Activated T-helper 17 cell treated with anti-CD3 and anti-CD28 coated beads, Interleukin-2, amount 50 U/mL, for 72 hours (primary cell): ENCODE data around the gene SLC22A15. TPM values are rescaled to one million over a fixed set of nuclear protein-coding genes. Genes with fewer than 3 reads are reported as not detected.
"Not testable (repeated sequence)": the region's sequence is repeated elsewhere in the genome, so short reads cannot be mapped to it uniquely, and the experiment has no call there.

Experiments
- ATAC-seq: fragments of 150-1000 bp; cut with Tn5 transposase; replicated peaks from 2 replicates; pipeline ENCODE4 v1.10.0; 2021; ENCODE audit warnings: mild to moderate bottlenecking, moderate library complexity
- H3K27ac Mint-ChIP-seq: one replicate; pipeline ENCODE4 v1.8.0; 2022; ENCODE audit warnings: mixed read lengths
- H3K27me3 Mint-ChIP-seq: one replicate; pipeline ENCODE4 v1.8.0; 2022; ENCODE audit warnings: mixed read lengths
- H3K36me3 Mint-ChIP-seq: one replicate; pipeline ENCODE4 v1.8.0; 2022; ENCODE audit warnings: low read depth, mild to moderate bottlenecking, mixed read lengths
- H3K4me1 Mint-ChIP-seq: one replicate; pipeline ENCODE4 v1.8.0; 2022; ENCODE audit warnings: mixed read lengths
- H3K4me3 Mint-ChIP-seq: one replicate; pipeline ENCODE4 v1.8.0; 2022; ENCODE audit warnings: mild to moderate bottlenecking, mixed read lengths
- H3K9me3 Mint-ChIP-seq: one replicate; pipeline ENCODE4 v1.8.0; 2022; ENCODE audit warnings: mixed read lengths
- total RNA-seq, 2 donors: library from RNA; stranded (reverse); gene quantifications; one replicate each; pipeline ENCODE4 v1.2.3, GENCODE V29; 2022

SLC22A15 gene
- under 1 TPM; 0.85 to 0.89 TPM for total RNA-seq

DNA sequence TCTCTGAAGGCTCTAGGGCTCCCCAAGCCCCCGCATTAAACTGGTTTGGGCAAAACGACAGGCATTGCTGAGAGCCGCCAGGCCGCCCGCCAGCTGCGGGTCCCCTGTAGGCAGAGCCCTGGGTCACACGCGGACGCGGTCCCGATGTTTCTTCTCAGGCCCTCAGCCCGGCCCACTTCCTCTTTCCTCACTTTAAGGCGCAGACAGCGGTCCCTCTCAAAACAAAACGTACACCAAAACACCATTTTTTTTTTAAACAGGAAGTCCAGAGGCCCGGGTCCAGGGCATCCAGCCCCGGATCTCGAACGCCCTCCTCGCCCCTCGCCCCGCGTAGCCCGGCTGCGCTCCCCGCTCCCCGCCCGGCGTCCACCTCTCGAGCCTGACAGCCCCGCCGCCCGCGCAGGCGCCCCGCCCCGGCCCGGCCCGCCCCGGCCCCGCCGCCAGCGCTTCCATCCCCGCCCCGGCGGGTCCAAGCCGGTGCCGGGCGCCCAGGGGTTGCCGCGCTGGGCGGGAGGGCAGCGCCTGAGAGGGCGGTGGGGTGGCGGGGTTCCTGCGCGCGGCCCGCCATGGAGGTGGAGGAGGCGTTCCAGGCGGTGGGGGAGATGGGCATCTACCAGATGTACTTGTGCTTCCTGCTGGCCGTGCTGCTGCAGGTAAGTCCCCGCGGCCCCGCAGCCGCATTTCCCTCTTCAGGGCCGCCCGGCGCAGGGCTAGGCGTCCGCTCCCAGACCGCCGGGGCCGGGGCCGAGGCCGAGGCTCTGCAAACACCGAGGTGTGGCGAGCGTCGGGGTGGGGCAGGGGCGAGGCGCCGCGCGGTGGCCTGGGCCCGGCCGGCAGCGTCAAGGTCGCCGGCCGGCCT lies at the start of gene SLC22A15:
SLC22A15 (plus strand) TSS at position 452 of the 859 bp plus-strand sequence; CDS start at position 567, 115 bp downstream.
- H3K4me1 Mint-ChIP-seq: peaks cover 5% of the 10 kb centered on the region
- H3K9me3 Mint-ChIP-seq: no peaks in the 10 kb centered on the region
- H3K36me3 Mint-ChIP-seq: no peaks in the 10 kb centered on the region
- peak within 1 kb of the TSS; percentile 92 for H3K4me3 Mint-ChIP-seq
- peaks cover 4% of the 10 kb centered on the region for H3K27me3 Mint-ChIP-seq
- H3K27ac Mint-ChIP-seq: peak within 1 kb of the TSS; percentile 81
- peak; percentile 84 for ATAC-seq

DNA sequence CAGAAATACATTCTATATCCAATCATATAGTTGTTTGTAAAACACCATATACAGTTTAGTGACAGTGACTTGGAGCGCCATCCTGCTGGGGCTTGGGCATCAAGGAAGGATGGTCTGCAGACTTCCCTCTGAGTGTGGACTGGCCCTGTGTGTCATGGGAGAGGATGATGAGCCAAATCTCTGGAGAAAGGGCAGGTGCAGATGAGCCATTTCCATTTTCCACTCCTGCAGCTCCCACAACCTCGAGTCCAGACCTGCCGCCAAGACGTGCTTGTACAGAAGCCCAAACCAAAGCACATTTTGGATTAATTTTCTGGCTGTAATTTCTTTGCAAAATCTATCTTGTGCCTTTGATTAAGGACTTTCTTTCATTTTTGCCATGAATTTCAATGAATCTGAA lies 48.3 kb upstream of the SLC22A15 start:
- Mint-ChIP-seq H3K4me1 (no peaks in the 10 kb centered on the region), H3K36me3 (no peaks in the 10 kb centered on the region), H3K9me3 (no peaks in the 10 kb centered on the region), H3K27ac (no peak overlapping the region), H3K4me3 (no peak overlapping the region), H3K27me3 (peaks cover 4% of the 10 kb centered on the region)
- no peak for ATAC-seq

DNA sequence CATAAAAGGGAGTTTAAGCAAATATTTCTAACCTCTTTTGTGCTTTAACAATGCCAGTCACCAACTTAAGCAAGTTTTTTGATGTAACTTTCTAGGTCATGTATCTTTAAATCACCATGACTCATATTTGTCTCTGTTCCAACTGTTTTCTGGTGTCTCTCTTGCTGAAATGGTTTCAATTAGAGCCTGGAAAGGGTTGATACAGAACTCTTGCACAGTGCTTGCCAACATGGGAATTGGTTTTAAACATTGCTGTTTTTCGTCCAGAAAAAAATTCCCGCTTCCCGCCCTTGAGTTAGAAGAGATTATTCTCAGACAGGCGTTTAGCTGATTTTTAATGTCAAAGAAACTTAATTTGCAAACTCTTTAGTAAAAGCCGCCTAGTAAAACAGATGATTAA lies 46.4 kb upstream of the SLC22A15 start:
- H3K4me1 Mint-ChIP-seq: no peaks in the 10 kb centered on the region
- H3K4me3 Mint-ChIP-seq: no peak overlapping the region
- no peak overlapping the region for H3K27ac Mint-ChIP-seq
- no peak for ATAC-seq
- no peaks in the 10 kb centered on the region for H3K36me3 Mint-ChIP-seq
- peaks cover 8% of the 10 kb centered on the region for H3K27me3 Mint-ChIP-seq
- H3K9me3 Mint-ChIP-seq: peaks cover 4% of the 10 kb centered on the region

DNA sequence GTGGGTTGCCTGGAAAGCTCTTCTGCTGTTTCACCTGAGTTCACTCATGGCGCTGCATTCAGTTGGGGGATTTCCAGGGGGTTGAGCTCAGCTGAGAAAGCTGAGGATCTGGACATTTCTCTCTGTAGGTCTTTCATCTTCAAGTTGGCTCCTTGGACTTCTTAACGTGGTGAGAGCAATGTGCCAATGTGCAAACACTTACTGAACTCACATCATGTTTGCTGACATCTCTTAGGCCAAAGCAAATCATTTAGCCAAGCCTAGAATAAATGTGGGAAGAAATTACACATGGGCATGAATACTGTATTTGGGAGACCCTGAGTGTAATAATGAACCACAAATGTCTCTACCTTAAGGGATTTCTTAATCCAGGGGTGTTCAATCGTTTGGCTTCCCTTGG lies 42.7 kb upstream of the SLC22A15 start:
- H3K9me3 Mint-ChIP-seq: peaks cover 4% of the 10 kb centered on the region
- ATAC-seq: no peak
- no peaks in the 10 kb centered on the region for H3K4me1 Mint-ChIP-seq
- no peak overlapping the region for H3K27ac Mint-ChIP-seq
- no peak overlapping the region for H3K4me3 Mint-ChIP-seq
- H3K27me3 Mint-ChIP-seq: peaks cover 8% of the 10 kb centered on the region
- no peaks in the 10 kb centered on the region for H3K36me3 Mint-ChIP-seq

DNA sequence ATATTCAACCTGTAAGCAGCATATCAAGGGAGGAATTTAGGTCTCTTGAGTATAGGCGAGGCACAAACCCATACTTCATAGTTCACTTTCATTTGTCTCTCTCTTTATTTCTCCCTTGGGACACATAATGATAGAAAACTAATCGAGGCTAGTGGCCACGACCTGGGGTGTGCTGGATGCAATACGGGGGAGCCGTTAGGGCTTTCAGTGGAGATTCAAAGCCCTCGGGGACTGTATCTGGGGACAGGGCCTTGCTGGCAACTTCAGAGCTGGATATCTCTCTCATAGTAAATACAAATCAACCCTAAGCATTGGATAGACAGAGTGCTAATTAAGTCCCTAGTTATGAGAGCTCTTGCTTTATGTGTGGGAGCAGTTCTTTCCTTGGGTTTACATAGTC lies 36.9 kb upstream of the SLC22A15 start:
- Mint-ChIP-seq H3K27ac (no peak overlapping the region), H3K27me3 (peaks cover 7% of the 10 kb centered on the region), H3K36me3 (no peaks in the 10 kb centered on the region), H3K4me3 (no peak overlapping the region), H3K4me1 (no peaks in the 10 kb centered on the region), H3K9me3 (peaks cover 4% of the 10 kb centered on the region)
- no peak for ATAC-seq

DNA sequence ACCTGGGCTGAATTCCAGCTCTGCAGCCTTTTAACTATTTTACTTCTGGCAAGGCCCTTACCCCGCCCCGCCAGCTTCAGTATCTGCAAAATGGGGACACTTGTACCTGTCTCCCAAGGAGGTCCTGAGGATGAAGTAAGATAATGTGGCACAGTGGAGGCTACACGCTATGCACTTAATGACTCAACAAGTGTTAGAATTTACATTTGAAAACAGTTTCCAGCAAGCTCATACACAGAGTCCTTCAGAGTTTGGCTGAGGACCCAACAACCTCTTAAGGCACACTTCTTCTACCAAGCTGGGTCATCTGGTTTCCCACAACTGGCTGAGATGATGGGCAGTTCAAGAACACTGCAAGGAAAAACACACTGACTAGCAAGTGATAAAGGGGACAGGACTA lies 30.2 kb upstream of the SLC22A15 start:
- Mint-ChIP-seq H3K4me1 (no peaks in the 10 kb centered on the region), H3K36me3 (no peaks in the 10 kb centered on the region), H3K27ac (no peak overlapping the region), H3K9me3 (no peaks in the 10 kb centered on the region), H3K27me3 (peaks cover 8% of the 10 kb centered on the region), H3K4me3 (no peak overlapping the region)
- ATAC-seq: no peak

DNA sequence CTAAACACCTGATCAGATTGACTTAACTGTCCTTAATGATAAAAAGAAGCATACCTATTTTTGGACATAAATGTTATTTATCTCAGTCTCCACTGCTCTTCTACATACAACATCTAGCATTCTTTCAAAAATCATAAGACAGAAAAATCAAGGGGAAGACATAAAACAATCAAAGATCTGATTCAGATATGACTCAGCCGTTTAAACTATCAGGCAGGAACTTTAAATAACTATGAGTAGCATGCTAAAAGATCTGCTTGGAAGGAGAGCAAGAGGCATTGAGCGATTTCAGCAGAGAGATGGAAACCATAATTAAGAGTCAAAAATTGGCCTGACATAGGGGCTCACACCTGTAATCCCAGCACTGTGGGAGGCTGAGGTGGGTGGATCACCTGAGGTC lies 27.2 kb upstream of the SLC22A15 start:
- no peaks in the 10 kb centered on the region for H3K4me1 Mint-ChIP-seq
- H3K27ac Mint-ChIP-seq: no peak overlapping the region
- H3K27me3 Mint-ChIP-seq: peaks cover 8% of the 10 kb centered on the region
- no peak overlapping the region for H3K4me3 Mint-ChIP-seq
- H3K36me3 Mint-ChIP-seq: no peaks in the 10 kb centered on the region
- no peaks in the 10 kb centered on the region for H3K9me3 Mint-ChIP-seq
- no peak for ATAC-seq

DNA sequence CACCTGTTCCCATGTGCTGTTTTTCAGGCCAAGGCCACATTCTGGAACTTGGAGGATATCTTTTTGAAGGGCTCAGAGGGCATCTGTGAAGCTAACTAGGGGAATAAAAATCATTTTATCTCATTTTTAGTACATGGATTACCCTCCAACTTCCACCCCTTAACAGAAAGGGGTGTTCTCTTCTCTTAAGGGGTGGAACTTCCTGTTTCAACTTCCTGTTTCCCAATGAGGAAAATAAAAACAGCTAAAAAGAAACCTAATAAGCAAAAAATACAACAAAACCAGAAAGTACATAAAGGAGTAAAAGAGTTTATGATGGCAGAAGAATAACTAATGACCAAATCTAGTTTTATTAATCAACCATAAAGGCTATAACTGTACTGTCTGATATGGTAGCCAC lies 24.8 kb upstream of the SLC22A15 start:
- no peak for ATAC-seq
- peaks cover 21% of the 10 kb centered on the region for H3K27me3 Mint-ChIP-seq

DNA sequence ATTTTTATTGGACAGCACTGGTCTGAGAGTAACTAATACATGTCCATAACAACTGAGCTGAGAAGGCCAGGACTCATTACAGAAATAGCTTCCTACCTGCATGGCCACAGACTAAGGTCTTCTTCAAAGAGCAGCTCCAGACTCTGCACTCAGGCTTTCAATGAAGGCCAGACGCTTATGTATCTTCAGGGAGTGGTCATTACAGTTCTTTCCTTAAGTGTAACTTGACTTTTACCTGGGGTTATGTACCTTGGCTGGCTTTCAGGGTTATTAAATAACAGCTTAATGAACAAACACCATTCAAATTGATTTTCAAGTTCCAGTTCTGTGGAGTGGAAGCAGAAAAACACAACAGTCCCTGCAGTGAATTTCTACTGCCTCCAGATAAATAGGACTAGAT lies 23.8 kb upstream of the SLC22A15 start:
- Mint-ChIP-seq H3K4me3 (no peak overlapping the region), H3K4me1 (no peaks in the 10 kb centered on the region), H3K27me3 (peaks cover 28% of the 10 kb centered on the region), H3K27ac (no peak overlapping the region), H3K36me3 (no peaks in the 10 kb centered on the region), H3K9me3 (no peaks in the 10 kb centered on the region)
- ATAC-seq: no peak

More for the DNA sequence above, 24.8 kb upstream of the SLC22A15 start:
- no peak overlapping the region for H3K4me3 Mint-ChIP-seq
- no peaks in the 10 kb centered on the region for H3K4me1 Mint-ChIP-seq
- H3K36me3 Mint-ChIP-seq: no peaks in the 10 kb centered on the region
- H3K27ac Mint-ChIP-seq: no peak overlapping the region
- no peaks in the 10 kb centered on the region for H3K9me3 Mint-ChIP-seq

DNA sequence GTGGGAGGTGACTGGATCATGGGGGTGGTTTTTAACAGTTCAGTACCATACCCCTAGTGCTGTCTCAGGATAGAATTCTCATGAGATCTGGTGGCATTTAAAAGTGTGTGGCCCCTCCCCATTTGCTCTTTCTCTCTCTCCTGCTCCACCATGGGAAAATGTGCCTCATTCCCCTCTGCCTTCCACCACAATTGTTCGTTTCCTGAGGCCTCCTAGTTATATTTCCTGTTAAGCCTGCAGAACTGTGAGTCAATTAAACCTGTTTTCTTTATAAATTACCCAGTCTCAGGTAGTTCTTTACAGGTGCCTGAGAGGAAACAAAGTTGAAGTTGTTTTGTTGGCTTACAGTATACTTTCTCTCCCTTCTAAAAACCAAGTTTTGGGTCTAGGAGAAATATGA lies 23.1 kb upstream of the SLC22A15 start:
- Mint-ChIP-seq H3K4me3 (no peak overlapping the region), H3K27me3 (peaks cover 28% of the 10 kb centered on the region), H3K36me3 (no peaks in the 10 kb centered on the region), H3K9me3 (no peaks in the 10 kb centered on the region), H3K27ac (no peak overlapping the region), H3K4me1 (no peaks in the 10 kb centered on the region)
- ATAC-seq: no peak

DNA sequence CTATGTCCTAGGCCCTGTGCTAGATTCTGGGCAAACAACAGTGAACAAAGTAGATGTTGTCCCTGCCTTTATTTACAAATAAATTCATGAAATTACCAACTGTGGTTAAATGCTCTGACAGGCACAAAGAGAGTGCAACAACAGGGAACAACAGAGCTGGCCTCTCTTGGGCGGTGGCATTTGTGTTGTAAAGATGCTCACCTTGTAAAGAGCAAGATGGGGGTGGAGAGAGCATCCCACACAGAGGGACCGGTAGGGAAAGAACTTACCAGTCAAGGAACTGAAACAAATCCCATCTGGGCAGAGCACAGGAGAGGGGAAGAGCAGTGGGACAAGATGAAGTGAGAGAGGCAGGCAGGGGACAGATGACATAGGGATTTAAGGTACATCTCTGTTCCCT lies 21.6 kb upstream of the SLC22A15 start:
- no peak overlapping the region for H3K27ac Mint-ChIP-seq
- no peak for ATAC-seq
- H3K9me3 Mint-ChIP-seq: no peaks in the 10 kb centered on the region
- H3K4me1 Mint-ChIP-seq: no peaks in the 10 kb centered on the region
- no peak overlapping the region for H3K4me3 Mint-ChIP-seq
- H3K36me3 Mint-ChIP-seq: no peaks in the 10 kb centered on the region
- peaks cover 25% of the 10 kb centered on the region for H3K27me3 Mint-ChIP-seq

DNA sequence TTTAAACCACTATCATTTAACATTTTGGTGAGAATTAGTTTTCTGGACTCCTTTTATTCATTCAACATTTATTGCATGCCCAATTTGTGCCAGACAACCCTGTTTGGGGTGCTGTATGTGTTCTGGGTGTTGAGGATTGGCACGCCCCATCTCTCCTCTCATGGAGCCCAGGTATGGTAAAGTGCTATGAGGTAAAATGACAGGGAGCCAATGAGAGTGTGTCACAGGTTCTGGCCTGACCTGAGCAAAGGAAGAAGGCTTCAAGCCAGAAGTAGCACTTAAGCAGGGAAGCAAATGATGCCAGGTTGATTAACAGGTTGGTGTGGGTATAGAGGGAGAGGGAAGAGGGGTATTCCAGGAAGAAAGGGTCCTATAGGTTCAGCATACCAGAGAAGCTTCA lies 21.1 kb upstream of the SLC22A15 start:
- Mint-ChIP-seq H3K9me3 (no peaks in the 10 kb centered on the region), H3K4me3 (no peak overlapping the region), H3K4me1 (no peaks in the 10 kb centered on the region), H3K27me3 (peaks cover 23% of the 10 kb centered on the region), H3K27ac (no peak overlapping the region), H3K36me3 (no peaks in the 10 kb centered on the region)
- ATAC-seq: no peak

DNA sequence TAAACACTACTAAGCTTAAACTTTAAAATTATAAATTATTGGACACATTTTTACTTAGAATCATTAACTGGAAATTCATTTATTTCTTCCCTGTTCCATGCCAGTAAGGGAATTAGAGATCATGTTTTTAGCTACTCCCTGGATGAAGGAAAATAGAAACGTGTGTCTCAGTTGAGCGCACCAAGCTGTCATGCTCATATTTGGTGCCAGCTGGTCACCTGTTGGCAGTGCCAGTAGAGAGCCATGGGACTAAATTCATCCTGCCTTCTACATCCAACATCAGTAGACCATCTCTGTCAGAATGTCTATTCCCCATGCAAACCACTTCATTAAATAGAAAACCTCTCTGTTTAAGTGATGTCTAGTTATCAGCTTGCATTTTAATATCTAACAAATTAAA lies 17.4 kb upstream of the SLC22A15 start:
- Mint-ChIP-seq H3K36me3 (no peaks in the 10 kb centered on the region), H3K4me3 (no peak overlapping the region), H3K9me3 (no peaks in the 10 kb centered on the region), H3K27me3 (peaks cover 51% of the 10 kb centered on the region), H3K4me1 (no peaks in the 10 kb centered on the region), H3K27ac (no peak overlapping the region)
- ATAC-seq: no peak

DNA sequence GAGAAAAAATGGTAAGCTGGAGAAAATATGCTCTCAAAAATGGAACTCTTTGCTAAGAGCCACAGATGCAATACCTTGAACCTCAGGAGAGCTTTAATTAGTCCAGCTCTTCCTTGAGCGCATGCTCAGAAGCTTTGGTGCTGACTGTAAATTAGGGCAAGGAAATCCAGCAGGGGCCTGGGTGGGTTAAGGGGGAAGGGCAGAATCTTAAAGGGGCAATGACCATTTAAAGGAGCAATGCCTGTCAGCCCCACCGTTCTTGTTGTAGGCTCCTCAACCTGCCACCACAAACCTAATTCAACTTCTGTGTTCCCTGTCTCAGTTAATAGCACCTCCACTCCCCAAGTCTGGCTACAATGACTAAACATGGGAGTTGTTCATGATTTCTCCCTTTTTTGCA lies 6.8 kb upstream of the SLC22A15 start:
- Mint-ChIP-seq H3K4me1 (no peaks in the 10 kb centered on the region), H3K27me3 (peaks cover 20% of the 10 kb centered on the region), H3K4me3 (no peak overlapping the region), H3K36me3 (no peaks in the 10 kb centered on the region), H3K9me3 (no peaks in the 10 kb centered on the region), H3K27ac (no peak overlapping the region)
- no peak for ATAC-seq

DNA sequence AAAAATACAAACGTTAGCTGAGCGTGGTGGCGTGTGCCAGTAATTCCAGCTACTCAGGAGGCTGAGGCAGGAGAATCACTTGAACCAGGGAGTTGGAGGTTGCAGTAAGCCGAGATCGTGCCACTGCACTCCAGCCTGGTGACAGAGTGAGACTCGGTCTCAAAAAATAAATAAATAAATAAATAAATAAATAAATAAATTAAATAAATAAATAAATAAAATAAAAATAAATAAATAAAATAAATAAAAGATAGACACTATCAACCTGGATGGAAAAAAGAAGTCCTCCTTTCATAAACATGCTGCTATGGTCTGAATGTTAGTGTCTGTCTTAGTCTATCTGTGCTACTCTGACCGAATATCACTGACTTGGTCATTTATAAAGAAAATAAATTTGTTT lies 4.5 kb upstream of the SLC22A15 start:
- not testable (repeated sequence) for ATAC-seq, H3K36me3 Mint-ChIP-seq, H3K4me1 Mint-ChIP-seq, H3K27ac Mint-ChIP-seq, H3K27me3 Mint-ChIP-seq, H3K9me3 Mint-ChIP-seq, H3K4me3 Mint-ChIP-seq
